ENCODE measurements around the gene CMTM2. TPM values are rescaled to one million over a fixed set of nuclear protein-coding genes. Genes with fewer than 3 reads are reported as not detected.
A peak's percentile ranks its signal among the peaks of the same experiment; 100 is the strongest.

Gene CMTM2
- total and polyA plus RNA-seq, 4 experiments from 2014 or later, result 0.72 to 0.79 TPM; not detected in 2

GRCh38 chr16:66604376-66605176, 25.3 kb downstream of the CMTM2 start, which contains the start of gene CMTM3:
Gene CMTM3, plus strand, starts transcription at chr16:66604704. Its CDS starts 102 bp downstream, at chr16:66604806.
- H3K4me1 ChIP-seq (ENCODE audit: insufficient read depth, low read length), result peaks cover 48% of the 10 kb centered on the region
- intact Hi-C loops (cut with micrococcal nuclease), result loop anchor here (1.0 to 5.0 kb wide), 10 partner anchors 15 to 227 kb away; partner anchors contain the start of genes CKLF, CMTM4 and DYNC1LI2
- peak within 1 kb of the TSS; percentile 73 for H3K27ac ChIP-seq (ENCODE audit: low read depth, low read length)
- Mint-ChIP-seq H3K4me3 (peak within 1 kb of the TSS; percentile 89 to 99 (median 92)), H3K27ac (peak within 1 kb of the TSS; percentile 89 to 96 (median 95)), H3K9me3 (peaks cover 0 to 8% (median 5%) of the 10 kb centered on the region in 8 donors), H3K36me3 (peaks cover 4 to 15% of the 10 kb centered on the region in 2 donors), H3K27me3 (peaks cover 0 to 4% of the 10 kb centered on the region in 2 donors), H3K4me1 (peaks cover 24 to 58% (median 38%) of the 10 kb centered on the region in 4 donors)
- DNase-seq, result peak; percentile 68 to 75 (median 73)
- H3K27me3 ChIP-seq (ENCODE audit: insufficient read depth, low read length), result no peaks in the 10 kb centered on the region
- no peaks in the 10 kb centered on the region for H3K9me3 ChIP-seq (ENCODE audit: control insufficient read depth in 1 of 2, low read length in 2 of 2)
- peaks cover 9% of the 10 kb centered on the region for H3K36me3 ChIP-seq (ENCODE audit: insufficient read depth, low read length)
- CTCF ChIA-PET (ENCODE audit: partially characterized antibody), result interaction anchor here (0.6 to 3.6 kb wide), 11 partner anchors 15 to 199 kb away, joined by 3 to 17 read pairs (median 6); partner anchors contain the start of gene CKLF
- POLR2A ChIA-PET (ENCODE audit: partially characterized antibody), result interaction anchor here (0.6 to 4.8 kb wide), 29 partner anchors 10 to 555 kb away, joined by 3 to 101 read pairs (median 5); partner anchors contain the start of genes CKLF, CMTM2, DYNC1LI2 and FBXL8
- H3K4me3 ChIP-seq (ENCODE audit: low read length in 2 of 2), result peak within 1 kb of the TSS; percentile 47 to 59

GRCh38 chr16:66605177-66605978, 26.1 kb downstream of the CMTM2 start:
- peaks cover 12 to 17% of the 10 kb centered on the region in 2 donors for H3K36me3 Mint-ChIP-seq
- intact Hi-C loops (cut with micrococcal nuclease), result loop anchor here (2.0 to 5.0 kb wide), 6 partner anchors 43 to 145 kb away; partner anchors contain the start of genes CKLF, CMTM4 and DYNC1LI2
- H3K4me1 ChIP-seq (ENCODE audit: insufficient read depth, low read length), result peaks cover 45% of the 10 kb centered on the region
- H3K9me3 Mint-ChIP-seq, result peaks cover 0 to 8% (median 5%) of the 10 kb centered on the region in 8 donors
- no peaks in the 10 kb centered on the region for H3K27me3 ChIP-seq (ENCODE audit: insufficient read depth, low read length)
- DNase-seq, result peak in 4 of 5 donors; percentile 17 to 54 (median 30)
- H3K9me3 ChIP-seq (ENCODE audit: control insufficient read depth in 1 of 2, low read length in 2 of 2), result no peaks in the 10 kb centered on the region
- ChIA-PET CTCF (ENCODE audit: partially characterized antibody) (interaction anchor here (0.6 to 1.3 kb wide), 2 partner anchors 25 to 195 kb away, joined by 3 read pairs; no protein-coding TSS in a partner anchor), POLR2A (ENCODE audit: partially characterized antibody) (interaction anchor here (0.6 to 4.8 kb wide), 10 partner anchors 15 to 225 kb away, joined by 3 to 101 read pairs (median 12); partner anchors contain the start of genes CKLF, NAE1 and TK2)
- H3K27ac ChIP-seq (ENCODE audit: low read depth, low read length), result peak overlapping the region; percentile 73
- H3K4me1 Mint-ChIP-seq, result peaks cover 22 to 53% (median 36%) of the 10 kb centered on the region in 4 donors
- H3K27me3 Mint-ChIP-seq, result peaks cover 0 to 4% of the 10 kb centered on the region in 2 donors
- H3K36me3 ChIP-seq (ENCODE audit: insufficient read depth, low read length), result peaks cover 17% of the 10 kb centered on the region
- H3K27ac Mint-ChIP-seq, result peak overlapping the region in 6 of 7 donors; percentile 57 to 89 (median 86)
- H3K4me3 ChIP-seq (ENCODE audit: low read length in 2 of 2), result peak overlapping the region; percentile 6 to 59
- peak overlapping the region; percentile 73 to 92 (median 82) for H3K4me3 Mint-ChIP-seq

GRCh38 chr16:66605979-66606751, 26.9 kb downstream of the CMTM2 start:
- POLR2A ChIA-PET (ENCODE audit: partially characterized antibody), result interaction anchor here (2.0 kb wide), 1 partner anchor 54 kb away, joined by 7 read pairs; the partner anchor contains the start of gene CKLF
- Mint-ChIP-seq H3K9me3 (peaks cover 0 to 6% (median 0%) of the 10 kb centered on the region in 8 donors), H3K36me3 (peaks cover 8 to 23% of the 10 kb centered on the region in 2 donors), H3K4me1 (peaks cover 18 to 46% (median 34%) of the 10 kb centered on the region in 4 donors), H3K4me3 (peak overlapping the region; percentile 75 to 92 (median 82)), H3K27me3 (peaks cover 0 to 4% of the 10 kb centered on the region in 2 donors), H3K27ac (peak overlapping the region; percentile 78 to 89 (median 85))
- intact Hi-C loops (cut with micrococcal nuclease), result loop anchor here (2.0 to 5.0 kb wide), 6 partner anchors 43 to 145 kb away; partner anchors contain the start of genes CKLF, CMTM4 and DYNC1LI2
- H3K36me3 ChIP-seq (ENCODE audit: insufficient read depth, low read length), result peaks cover 25% of the 10 kb centered on the region
- H3K27me3 ChIP-seq (ENCODE audit: insufficient read depth, low read length), result no peaks in the 10 kb centered on the region
- CTCF ChIA-PET (ENCODE audit: partially characterized antibody), result interaction anchor here (0.8 to 4.1 kb wide), 6 partner anchors 10 to 197 kb away, joined by 3 to 51 read pairs (median 8); partner anchors contain the start of gene CKLF
- peaks cover 45% of the 10 kb centered on the region for H3K4me1 ChIP-seq (ENCODE audit: insufficient read depth, low read length)
- peak overlapping the region; percentile 73 for H3K27ac ChIP-seq (ENCODE audit: low read depth, low read length)
- peak overlapping the region in 1 of 2 donors; percentile 59 for H3K4me3 ChIP-seq (ENCODE audit: low read length in 2 of 2)
- no peaks in the 10 kb centered on the region for H3K9me3 ChIP-seq (ENCODE audit: control insufficient read depth in 1 of 2, low read length in 2 of 2)
- DNase-seq, result no peak

- H3K4me3 Mint-ChIP-seq, result peak overlapping the region in 5 of 8 donors; percentile 36 to 77 (median 36)
Observed at GRCh38 chr16:66608241-66609138, 29.2 kb downstream of the CMTM2 start.

DNA sequence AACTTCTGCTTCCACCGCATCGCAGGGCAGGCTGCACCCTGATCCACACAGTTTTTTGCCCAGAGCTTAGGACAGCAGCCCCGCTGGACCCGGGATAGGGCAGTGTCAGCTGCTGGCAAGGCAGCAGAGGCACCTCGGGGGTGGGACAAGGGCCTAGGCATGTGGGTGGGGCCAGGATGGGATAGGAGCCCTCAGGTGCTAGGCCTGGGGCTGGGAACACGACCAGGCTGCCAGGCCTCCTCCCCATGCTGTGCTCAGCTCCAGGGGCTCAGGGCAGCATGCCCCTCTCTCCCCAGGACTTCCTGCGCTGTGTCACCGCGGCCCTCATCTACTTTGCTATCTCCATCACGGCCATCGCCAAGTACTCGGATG, 29.9 kb downstream of the CMTM2 start:
- H3K27ac ChIP-seq (ENCODE audit: low read depth, low read length), result peak overlapping the region; percentile 48
- ChIA-PET POLR2A (ENCODE audit: partially characterized antibody) (interaction anchor here (0.6 to 2.1 kb wide), 6 partner anchors 10 to 259 kb away, joined by 3 to 14 read pairs (median 6); partner anchors contain the start of gene CKLF), CTCF (ENCODE audit: partially characterized antibody) (interaction anchor here (0.6 to 4.1 kb wide), 49 partner anchors 9 to 259 kb away, joined by 3 to 51 read pairs (median 6); partner anchors contain the start of genes CKLF, CMTM2, CMTM4 and DYNC1LI2)
- H3K9me3 ChIP-seq (ENCODE audit: control insufficient read depth in 1 of 2, low read length in 2 of 2), result no peaks in the 10 kb centered on the region
- peaks cover 37% of the 10 kb centered on the region for H3K4me1 ChIP-seq (ENCODE audit: insufficient read depth, low read length)
- DNase-seq, result no peak
- H3K27ac Mint-ChIP-seq, result peak overlapping the region in 2 of 7 donors; percentile 22 to 68
- no peak overlapping the region for H3K4me3 ChIP-seq (ENCODE audit: low read length in 2 of 2)
- H3K27me3 Mint-ChIP-seq, result no peaks in the 10 kb centered on the region
- no peaks in the 10 kb centered on the region for H3K9me3 Mint-ChIP-seq
- H3K4me1 Mint-ChIP-seq, result peaks cover 9 to 34% (median 23%) of the 10 kb centered on the region in 4 donors
- intact Hi-C loops (cut with micrococcal nuclease), result loop anchor here (5.0 kb wide), 1 partner anchor 88 kb away; the partner anchor contains the start of gene CMTM4
- H3K36me3 Mint-ChIP-seq, result peaks cover 13 to 33% of the 10 kb centered on the region in 2 donors
- H3K27me3 ChIP-seq (ENCODE audit: insufficient read depth, low read length), result no peaks in the 10 kb centered on the region
- H3K4me3 Mint-ChIP-seq, result no peak overlapping the region
- H3K36me3 ChIP-seq (ENCODE audit: insufficient read depth, low read length), result peaks cover 48% of the 10 kb centered on the region

More at GRCh38 chr16:66608241-66609138, 29.2 kb downstream of the CMTM2 start:
- H3K27me3 Mint-ChIP-seq, result peaks cover 0 to 4% of the 10 kb centered on the region in 2 donors
- ChIA-PET CTCF (ENCODE audit: partially characterized antibody) (interaction anchor here (0.6 to 4.1 kb wide), 48 partner anchors 9 to 260 kb away, joined by 3 to 51 read pairs (median 6); partner anchors contain the start of genes CKLF, CMTM2, CMTM4 and DYNC1LI2), POLR2A (ENCODE audit: partially characterized antibody) (interaction anchor here (0.6 to 2.1 kb wide), 8 partner anchors 9 to 259 kb away, joined by 3 to 14 read pairs (median 4); partner anchors contain the start of gene CKLF)
- DNase-seq, result peak; percentile 76 to 80 (median 76)
- peaks cover 42% of the 10 kb centered on the region for H3K4me1 ChIP-seq (ENCODE audit: insufficient read depth, low read length)
- H3K9me3 ChIP-seq (ENCODE audit: control insufficient read depth in 1 of 2, low read length in 2 of 2), result no peaks in the 10 kb centered on the region
- H3K4me1 Mint-ChIP-seq, result peaks cover 14 to 41% (median 29%) of the 10 kb centered on the region in 4 donors
- H3K9me3 Mint-ChIP-seq, result peaks cover 0 to 4% (median 0%) of the 10 kb centered on the region in 8 donors
- H3K4me3 ChIP-seq (ENCODE audit: low read length in 2 of 2), result no peak overlapping the region
- H3K27me3 ChIP-seq (ENCODE audit: insufficient read depth, low read length), result no peaks in the 10 kb centered on the region
- peaks cover 13 to 38% of the 10 kb centered on the region in 2 donors for H3K36me3 Mint-ChIP-seq
- peak overlapping the region; percentile 10 to 83 (median 61) for H3K27ac Mint-ChIP-seq
- H3K36me3 ChIP-seq (ENCODE audit: insufficient read depth, low read length), result peaks cover 46% of the 10 kb centered on the region
- intact Hi-C loops (cut with micrococcal nuclease), result loop anchor here (1.0 to 5.0 kb wide), 4 partner anchors 43 to 260 kb away; partner anchors contain the start of gene CMTM4
- peak overlapping the region; percentile 48 for H3K27ac ChIP-seq (ENCODE audit: low read depth, low read length)
